Progenitor cell of endocrine pancreas (in vitro differentiated cells): ENCODE results near the gene CIAO1. TPM values are rescaled to one million over a fixed set of nuclear protein-coding genes. Genes with fewer than 3 reads are reported as not detected.
A peak's percentile ranks its signal among the peaks of the same experiment; 100 is the strongest.
"Not testable (repeated sequence)": the region's sequence is repeated elsewhere in the genome, so short reads cannot be mapped to it uniquely, and the experiment has no call there.

ENCODE experiments used
- DNase-seq: peaks from one replicate; pipeline ENCODE4 v3.0.0; 2021; ENCODE audit warnings: low spot score; ENCODE audit not compliant: unreplicated experiment
- H3K27ac Mint-ChIP-seq: 2 replicates; pipeline ENCODE4 v1.8.0; 2021; ENCODE audit warnings: mild to moderate bottlenecking, moderate library complexity, mixed read lengths
- H3K27me3 Mint-ChIP-seq: 2 replicates; pipeline ENCODE4 v1.8.0; 2021; ENCODE audit warnings: mixed read lengths
- H3K36me3 Mint-ChIP-seq: 2 replicates; pipeline ENCODE4 v1.8.0; 2022; ENCODE audit warnings: mixed read lengths; ENCODE audit not compliant: insufficient read depth
- H3K4me1 Mint-ChIP-seq: 2 replicates; pipeline ENCODE4 v1.8.0; 2021; ENCODE audit warnings: low read depth, mixed read lengths
- H3K4me3 Mint-ChIP-seq: 2 replicates; pipeline ENCODE4 v1.8.0; 2021; ENCODE audit warnings: low read depth, mild to moderate bottlenecking, moderate library complexity, mixed read lengths
- H3K9me3 Mint-ChIP-seq: 2 replicates; pipeline ENCODE4 v1.8.0; 2021; ENCODE audit warnings: low read depth, mixed read lengths
- total RNA-seq: library from RNA; stranded (reverse); gene quantifications from 2 replicates; pipeline ENCODE4 v1.2.1, GENCODE V29; 2021
- TF ChIP-seq, protein P1 (sequence below): fragments of 200-600 bp; sonication (generic); IDR thresholded peaks from one replicate; pipeline ENCODE4 v1.5.0; 2021; ENCODE audit warnings: antibody characterized with exemption, mild to moderate bottlenecking; ENCODE audit not compliant: unreplicated experiment

Gene CIAO1
- total RNA-seq, 1 donor from 2014 or later: 77.1 TPM

GRCh38 chr2:96287273-96287856 lies 21.3 kb downstream of the CIAO1 start:
- H3K36me3 Mint-ChIP-seq: peaks cover 31% of the 10 kb centered on the region
- no peak overlapping the region for H3K27ac Mint-ChIP-seq
- H3K4me3 Mint-ChIP-seq: no peak overlapping the region
- TF ChIP-seq, protein P1, sequence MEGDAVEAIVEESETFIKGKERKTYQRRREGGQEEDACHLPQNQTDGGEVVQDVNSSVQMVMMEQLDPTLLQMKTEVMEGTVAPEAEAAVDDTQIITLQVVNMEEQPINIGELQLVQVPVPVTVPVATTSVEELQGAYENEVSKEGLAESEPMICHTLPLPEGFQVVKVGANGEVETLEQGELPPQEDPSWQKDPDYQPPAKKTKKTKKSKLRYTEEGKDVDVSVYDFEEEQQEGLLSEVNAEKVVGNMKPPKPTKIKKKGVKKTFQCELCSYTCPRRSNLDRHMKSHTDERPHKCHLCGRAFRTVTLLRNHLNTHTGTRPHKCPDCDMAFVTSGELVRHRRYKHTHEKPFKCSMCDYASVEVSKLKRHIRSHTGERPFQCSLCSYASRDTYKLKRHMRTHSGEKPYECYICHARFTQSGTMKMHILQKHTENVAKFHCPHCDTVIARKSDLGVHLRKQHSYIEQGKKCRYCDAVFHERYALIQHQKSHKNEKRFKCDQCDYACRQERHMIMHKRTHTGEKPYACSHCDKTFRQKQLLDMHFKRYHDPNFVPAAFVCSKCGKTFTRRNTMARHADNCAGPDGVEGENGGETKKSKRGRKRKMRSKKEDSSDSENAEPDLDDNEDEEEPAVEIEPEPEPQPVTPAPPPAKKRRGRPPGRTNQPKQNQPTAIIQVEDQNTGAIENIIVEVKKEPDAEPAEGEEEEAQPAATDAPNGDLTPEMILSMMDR: no peak
- no peaks in the 10 kb centered on the region for H3K27me3 Mint-ChIP-seq
- no peaks in the 10 kb centered on the region for H3K4me1 Mint-ChIP-seq
- no peaks in the 10 kb centered on the region for H3K9me3 Mint-ChIP-seq
- DNase-seq: no peak

- Mint-ChIP-seq H3K9me3 (no peaks in the 10 kb centered on the region), H3K36me3 (peaks cover 39% of the 10 kb centered on the region), H3K27ac (no peak overlapping the region), H3K4me3 (no peak overlapping the region), H3K4me1 (no peaks in the 10 kb centered on the region), H3K27me3 (no peaks in the 10 kb centered on the region)
- TF ChIP-seq, protein P1: no peak
- no peak for DNase-seq
Observed at GRCh38 chr2:96291751-96292150, 25.7 kb downstream of the CIAO1 start.

- not testable (repeated sequence) for H3K27ac Mint-ChIP-seq, DNase-seq, H3K9me3 Mint-ChIP-seq, H3K4me1 Mint-ChIP-seq, H3K27me3 Mint-ChIP-seq, H3K4me3 Mint-ChIP-seq
- H3K36me3 Mint-ChIP-seq: peaks cover 37% of the 10 kb centered on the region
Observed at GRCh38 chr2:96294271-96294670, 28.2 kb downstream of the CIAO1 start.

DNA sequence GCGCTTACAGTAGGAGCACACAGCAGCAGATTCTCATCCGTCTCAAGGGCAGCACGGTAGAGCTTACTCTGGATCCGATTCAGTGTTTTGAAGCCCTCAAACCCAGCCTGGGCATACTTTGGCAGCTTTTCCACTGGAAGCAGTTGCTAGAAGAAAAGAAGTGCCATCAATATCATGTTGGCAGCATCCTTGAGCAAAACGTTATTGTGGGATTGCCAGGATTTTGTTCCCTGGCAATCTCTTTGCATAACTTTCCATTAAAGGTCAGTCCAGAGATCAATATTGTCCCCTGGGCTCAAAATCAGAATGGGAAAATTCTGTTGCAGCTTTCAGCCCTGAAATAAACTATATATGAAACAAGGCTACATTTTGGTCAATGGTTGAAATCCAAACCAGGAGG lies 30.9 kb downstream of the CIAO1 start:
- DNase-seq: no peak
- H3K27me3 Mint-ChIP-seq: no peaks in the 10 kb centered on the region
- H3K9me3 Mint-ChIP-seq: no peaks in the 10 kb centered on the region
- no peak overlapping the region for H3K27ac Mint-ChIP-seq
- peaks cover 38% of the 10 kb centered on the region for H3K36me3 Mint-ChIP-seq
- TF ChIP-seq, protein P1: no peak
- no peaks in the 10 kb centered on the region for H3K4me1 Mint-ChIP-seq
- H3K4me3 Mint-ChIP-seq: no peak overlapping the region

DNA sequence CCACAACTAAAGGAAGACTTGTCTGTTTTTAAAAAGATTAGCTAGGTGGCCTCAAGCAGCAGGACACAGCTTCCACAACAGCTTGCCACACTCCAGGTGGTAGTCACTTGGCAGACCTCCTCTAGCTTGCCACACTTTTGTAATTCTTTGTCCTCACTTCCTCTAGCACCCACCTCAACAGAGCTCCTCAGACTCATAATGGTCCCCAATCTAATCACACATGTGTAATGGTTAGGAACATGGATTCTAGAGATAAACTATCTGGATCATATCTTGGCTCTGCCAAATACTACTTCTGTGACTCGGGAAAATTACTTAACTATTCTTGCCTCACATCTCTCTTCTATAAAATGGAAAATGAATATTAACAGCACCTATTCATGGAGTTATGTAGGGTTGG lies 35.8 kb downstream of the CIAO1 start:
- Mint-ChIP-seq H3K9me3 (no peaks in the 10 kb centered on the region), H3K4me3 (no peak overlapping the region), H3K27me3 (no peaks in the 10 kb centered on the region), H3K4me1 (peaks cover 21% of the 10 kb centered on the region), H3K36me3 (peaks cover 30% of the 10 kb centered on the region), H3K27ac (no peak overlapping the region)
- TF ChIP-seq, protein P1: no peak
- no peak for DNase-seq

DNA sequence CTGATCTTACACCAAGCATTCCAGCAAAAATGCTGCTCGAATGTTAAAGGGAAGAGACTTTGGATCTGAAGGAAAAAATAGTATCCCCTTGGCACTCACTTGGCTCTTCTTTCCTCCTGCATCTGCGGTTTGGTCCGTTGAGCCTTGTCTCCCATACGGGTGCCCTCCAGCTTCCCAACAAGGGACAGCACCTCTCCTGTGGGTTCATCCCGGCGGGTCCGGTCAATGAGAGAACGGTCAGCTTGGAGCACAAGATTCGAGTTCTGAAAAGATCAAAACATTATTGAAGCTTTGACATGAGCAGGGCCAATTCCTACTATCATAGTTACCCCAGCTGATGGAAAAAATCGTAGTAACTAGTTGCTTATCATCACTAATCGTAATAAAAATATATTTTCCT lies 38.6 kb downstream of the CIAO1 start:
- H3K27me3 Mint-ChIP-seq: no peaks in the 10 kb centered on the region
- peaks cover 21% of the 10 kb centered on the region for H3K4me1 Mint-ChIP-seq
- H3K9me3 Mint-ChIP-seq: no peaks in the 10 kb centered on the region
- TF ChIP-seq, protein P1: no peak
- peaks cover 22% of the 10 kb centered on the region for H3K36me3 Mint-ChIP-seq
- H3K27ac Mint-ChIP-seq: peak overlapping the region; percentile 99
- no peak for DNase-seq
- peak overlapping the region; percentile 100 for H3K4me3 Mint-ChIP-seq
